Muscle layer of colon (tissue), 2 donors: ENCODE measurements around the gene DIAPH1.

Experiments used
- H3K27ac ChIP-seq: one replicate; pipeline ENCODE4 v1.7.0; 2013; ENCODE audit warnings: low read depth, mild to moderate bottlenecking, low read length, moderate library complexity
- H3K27me3 ChIP-seq, 2 donors: one replicate each; pipeline ENCODE4 v1.7.0; 2013; ENCODE audit warnings: low read length in 2 of 2, mild to moderate bottlenecking in 2 of 2; ENCODE audit not compliant: insufficient read depth in 2 of 2, control insufficient read depth in 1 of 2
- H3K36me3 ChIP-seq: one replicate; pipeline ENCODE4 v1.7.0; 2013; ENCODE audit warnings: mild to moderate bottlenecking, low read length; ENCODE audit not compliant: insufficient read depth
- H3K4me1 ChIP-seq: one replicate; pipeline ENCODE4 v1.7.0; 2013; ENCODE audit warnings: mild to moderate bottlenecking, low read length; ENCODE audit not compliant: insufficient read depth
- H3K4me3 ChIP-seq, 2 donors: one replicate each; pipeline ENCODE4 v1.7.0; 2013; ENCODE audit warnings: low read length in 2 of 2, low read depth in 1 of 2, mild to moderate bottlenecking in 1 of 2, moderate library complexity in 1 of 2
- H3K9ac ChIP-seq: one replicate; pipeline ENCODE4 v1.7.0; 2013; ENCODE audit warnings: low read length
- H3K9me3 ChIP-seq: one replicate; pipeline ENCODE4 v1.7.0; 2013; ENCODE audit warnings: mild to moderate bottlenecking, low read length
- donor health status: abdominal sarcoma.
- donor health status: Adenocarcinoma of cecum.

Gene DIAPH1

GRCh38 chr5:141650851-141651727, 32.3 kb upstream of the DIAPH1 start, which contains the start of gene FCHSD1:
Gene FCHSD1, minus strand, starts transcription at chr5:141651418. Its CDS starts 50 bp downstream, at chr5:141651368.
- no peak within 1 kb of the TSS for H3K27ac ChIP-seq
- H3K4me1 ChIP-seq = peaks cover 12% of the 10 kb centered on the region
- H3K9ac ChIP-seq = no peak within 1 kb of the TSS
- H3K9me3 ChIP-seq = no peaks in the 10 kb centered on the region
- H3K36me3 ChIP-seq = peaks cover 28% of the 10 kb centered on the region
- H3K27me3 ChIP-seq = no peaks in the 10 kb centered on the region
- H3K4me3 ChIP-seq = peak within 1 kb of the TSS; percentile 71 to 77

GRCh38 chr5:141649972-141650371, 31.2 kb upstream of the DIAPH1 start:
- Histone ChIP-seq H3K9me3 (no peaks in the 10 kb centered on the region), H3K4me3 (peak overlapping the region in 1 of 2 donors; percentile 71), H3K27me3 (no peaks in the 10 kb centered on the region), H3K27ac (no peak overlapping the region), H3K36me3 (peaks cover 23% of the 10 kb centered on the region), H3K4me1 (peaks cover 12% of the 10 kb centered on the region), H3K9ac (no peak overlapping the region)

- Histone ChIP-seq H3K4me1 (peaks cover 12% of the 10 kb centered on the region), H3K27me3 (no peaks in the 10 kb centered on the region), H3K9ac (no peak overlapping the region), H3K27ac (no peak overlapping the region), H3K36me3 (peaks cover 23% of the 10 kb centered on the region), H3K9me3 (no peaks in the 10 kb centered on the region), H3K4me3 (no peak overlapping the region)
These were observed 30.4 kb upstream of the DIAPH1 start for GRCh38 chr5:141649056-141649688.

GRCh38 chr5:141647851-141648250, 29.1 kb upstream of the DIAPH1 start:
- H3K4me1 ChIP-seq = peaks cover 12% of the 10 kb centered on the region
- no peaks in the 10 kb centered on the region for H3K9me3 ChIP-seq
- no peak overlapping the region for H3K4me3 ChIP-seq
- no peak overlapping the region for H3K27ac ChIP-seq
- peaks cover 23% of the 10 kb centered on the region for H3K36me3 ChIP-seq
- no peaks in the 10 kb centered on the region for H3K27me3 ChIP-seq
- no peak overlapping the region for H3K9ac ChIP-seq

GRCh38 chr5:141647242-141647641, 28.4 kb upstream of the DIAPH1 start:
- H3K4me3 ChIP-seq = no peak overlapping the region
- H3K27me3 ChIP-seq = no peaks in the 10 kb centered on the region
- peaks cover 12% of the 10 kb centered on the region for H3K4me1 ChIP-seq
- no peak overlapping the region for H3K27ac ChIP-seq
- H3K36me3 ChIP-seq = peaks cover 23% of the 10 kb centered on the region
- H3K9me3 ChIP-seq = no peaks in the 10 kb centered on the region
- no peak overlapping the region for H3K9ac ChIP-seq

- Histone ChIP-seq H3K9me3 (no peaks in the 10 kb centered on the region), H3K9ac (no peak overlapping the region), H3K36me3 (peaks cover 24% of the 10 kb centered on the region), H3K4me1 (peaks cover 12% of the 10 kb centered on the region), H3K27ac (no peak overlapping the region), H3K27me3 (no peaks in the 10 kb centered on the region), H3K4me3 (no peak overlapping the region)
These were observed 27.2 kb upstream of the DIAPH1 start for GRCh38 chr5:141646026-141646425.

- no peak overlapping the region for H3K4me3 ChIP-seq
- H3K27ac ChIP-seq = no peak overlapping the region
- peaks cover 3 to 14% of the 10 kb centered on the region in 2 donors for H3K27me3 ChIP-seq
- H3K36me3 ChIP-seq = peaks cover 18% of the 10 kb centered on the region
- H3K9me3 ChIP-seq = no peaks in the 10 kb centered on the region
- no peak overlapping the region for H3K9ac ChIP-seq
- H3K4me1 ChIP-seq = peaks cover 6% of the 10 kb centered on the region
These were observed 23.0 kb upstream of the DIAPH1 start for GRCh38 chr5:141641634-141642267.

GRCh38 chr5:141640698-141641097, 21.9 kb upstream of the DIAPH1 start:
- no peaks in the 10 kb centered on the region for H3K9me3 ChIP-seq
- H3K36me3 ChIP-seq = peaks cover 10% of the 10 kb centered on the region
- H3K9ac ChIP-seq = no peak overlapping the region
- H3K4me1 ChIP-seq = peaks cover 10% of the 10 kb centered on the region
- no peak overlapping the region for H3K27ac ChIP-seq
- H3K27me3 ChIP-seq = peaks cover 3 to 14% of the 10 kb centered on the region in 2 donors
- no peak overlapping the region for H3K4me3 ChIP-seq

- peaks cover 17% of the 10 kb centered on the region for H3K4me1 ChIP-seq
- no peak overlapping the region for H3K4me3 ChIP-seq
- H3K27me3 ChIP-seq = peaks cover 3 to 14% of the 10 kb centered on the region in 2 donors
- no peak overlapping the region for H3K9ac ChIP-seq
- H3K36me3 ChIP-seq = peaks cover 10% of the 10 kb centered on the region
- H3K27ac ChIP-seq = no peak overlapping the region
- H3K9me3 ChIP-seq = no peaks in the 10 kb centered on the region
These were observed 21.2 kb upstream of the DIAPH1 start for GRCh38 chr5:141640051-141640415.

- Histone ChIP-seq H3K36me3 (peaks cover 10% of the 10 kb centered on the region), H3K27me3 (peaks cover 3 to 14% of the 10 kb centered on the region in 2 donors), H3K9ac (no peak overlapping the region), H3K27ac (no peak overlapping the region), H3K4me1 (peaks cover 21% of the 10 kb centered on the region), H3K9me3 (no peaks in the 10 kb centered on the region), H3K4me3 (no peak overlapping the region)
These were observed 20.7 kb upstream of the DIAPH1 start for GRCh38 chr5:141639357-141640050.

GRCh38 chr5:141638771-141639170, 20.0 kb upstream of the DIAPH1 start:
- no peaks in the 10 kb centered on the region for H3K9me3 ChIP-seq
- H3K4me3 ChIP-seq = no peak overlapping the region
- H3K36me3 ChIP-seq = peaks cover 10% of the 10 kb centered on the region
- peaks cover 3 to 14% of the 10 kb centered on the region in 2 donors for H3K27me3 ChIP-seq
- no peak overlapping the region for H3K27ac ChIP-seq
- H3K4me1 ChIP-seq = peaks cover 21% of the 10 kb centered on the region
- no peak overlapping the region for H3K9ac ChIP-seq
